Measurements from ENCODE around the gene MRC1. TPM values are rescaled to one million over a fixed set of nuclear protein-coding genes. Genes with fewer than 3 reads are reported as not detected.

Gene MRC1
- total and polyA plus RNA-seq, 2 donors (not counting 3 experiments of a cell fraction or from before 2014, with no cell fraction given): 0.03 to 0.13 TPM

DNA sequence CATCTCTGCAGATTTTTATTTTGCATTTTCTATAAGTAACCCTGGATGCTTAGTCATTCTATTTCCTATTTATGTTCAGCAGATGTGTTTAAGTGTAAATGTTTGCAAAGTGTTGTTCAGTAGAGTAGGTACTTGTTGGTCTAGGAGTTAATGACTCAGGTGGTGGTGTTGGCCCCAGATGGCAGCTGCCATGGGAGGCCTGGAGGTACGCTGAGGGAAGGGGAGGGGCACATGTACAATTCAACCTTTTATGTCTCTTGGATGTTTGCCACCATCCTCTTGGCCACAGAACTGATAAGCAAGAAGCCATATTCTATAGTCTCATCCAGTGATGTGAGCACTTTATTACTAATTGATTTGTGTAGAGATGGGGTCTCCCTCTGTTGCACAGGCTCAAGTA, 74.5 kb downstream of the MRC1 start:
- DNase-seq (ENCODE audit: low read depth, low spot score): no peak

DNA sequence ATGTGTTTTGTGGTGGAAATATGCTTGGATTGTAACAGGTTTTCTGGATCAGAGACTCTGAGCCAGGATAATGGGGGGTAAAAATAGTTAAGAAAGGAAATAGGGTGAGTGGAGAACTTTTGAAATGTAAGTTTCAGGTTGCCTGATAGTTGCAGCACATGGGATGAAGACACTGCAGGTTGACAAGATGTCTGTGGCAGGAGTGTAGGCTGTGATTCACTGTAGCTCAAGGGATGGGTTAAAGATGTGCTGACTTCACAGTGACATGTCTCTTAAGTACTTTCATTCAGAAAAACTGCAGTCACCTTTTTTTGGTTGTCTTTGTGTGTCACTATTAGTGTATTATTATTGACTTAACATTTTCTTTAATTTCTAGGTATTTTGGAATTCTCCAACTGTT, 79.0 kb downstream of the MRC1 start:
- Histone ChIP-seq H3K4me1 (ENCODE audit: control insufficient read depth, extremely low read depth, insufficient read depth, low read length) (no peaks in the 10 kb centered on the region), H3K9me3 (replicated peaks; ENCODE audit: control insufficient read depth, insufficient read depth, low read length) (no peaks in the 10 kb centered on the region), H3K79me2 (ENCODE audit: control insufficient read depth, insufficient read depth, low read length) (no peaks in the 10 kb centered on the region), H3K27ac (ENCODE audit: insufficient read depth, low read depth, low read length) (no peak overlapping the region), H3K36me3 (ENCODE audit: control insufficient read depth in 2 of 2, extremely low read depth in 1 of 2, insufficient read depth in 2 of 2, low read length in 2 of 2) (no peaks in the 10 kb centered on the region), H4K20me1 (replicated peaks; ENCODE audit: control insufficient read depth, extremely low read depth, insufficient read depth, low read length) (no peaks in the 10 kb centered on the region), H3K4me2 (ENCODE audit: insufficient read depth, low read length) (no peak overlapping the region), H3K27me3 (ENCODE audit: control insufficient read depth in 2 of 2, insufficient read depth in 2 of 2, low read length in 2 of 2) (no peaks in the 10 kb centered on the region), H3K9me1 (replicated peaks; ENCODE audit: control insufficient read depth, extremely low read depth, insufficient read depth, low read length) (no peaks in the 10 kb centered on the region), H2AFZ (ENCODE audit: low read depth, low read length) (no peak overlapping the region), H3K9ac (replicated peaks; ENCODE audit: extremely low read depth, insufficient read depth, low read length) (no peak overlapping the region), H3K4me3 (replicated peaks in 1 of 3; ENCODE audit: insufficient read depth in 1 of 3, low read depth in 1 of 3, low read length in 3 of 3) (no peak overlapping the region)
- intact Hi-C loops (cut with micrococcal nuclease): no loop called here
- DNase-seq (ENCODE audit: low read depth, low spot score): no peak
- CTCF ChIA-PET: no interaction called here
- POLR2A ChIA-PET: no interaction called here
- TF ChIP-seq, protein P1, sequence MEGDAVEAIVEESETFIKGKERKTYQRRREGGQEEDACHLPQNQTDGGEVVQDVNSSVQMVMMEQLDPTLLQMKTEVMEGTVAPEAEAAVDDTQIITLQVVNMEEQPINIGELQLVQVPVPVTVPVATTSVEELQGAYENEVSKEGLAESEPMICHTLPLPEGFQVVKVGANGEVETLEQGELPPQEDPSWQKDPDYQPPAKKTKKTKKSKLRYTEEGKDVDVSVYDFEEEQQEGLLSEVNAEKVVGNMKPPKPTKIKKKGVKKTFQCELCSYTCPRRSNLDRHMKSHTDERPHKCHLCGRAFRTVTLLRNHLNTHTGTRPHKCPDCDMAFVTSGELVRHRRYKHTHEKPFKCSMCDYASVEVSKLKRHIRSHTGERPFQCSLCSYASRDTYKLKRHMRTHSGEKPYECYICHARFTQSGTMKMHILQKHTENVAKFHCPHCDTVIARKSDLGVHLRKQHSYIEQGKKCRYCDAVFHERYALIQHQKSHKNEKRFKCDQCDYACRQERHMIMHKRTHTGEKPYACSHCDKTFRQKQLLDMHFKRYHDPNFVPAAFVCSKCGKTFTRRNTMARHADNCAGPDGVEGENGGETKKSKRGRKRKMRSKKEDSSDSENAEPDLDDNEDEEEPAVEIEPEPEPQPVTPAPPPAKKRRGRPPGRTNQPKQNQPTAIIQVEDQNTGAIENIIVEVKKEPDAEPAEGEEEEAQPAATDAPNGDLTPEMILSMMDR (IDR thresholded peaks at IDR 0.05; ENCODE audit: extremely low read depth in 1 of 2, insufficient read depth in 1 of 2, low read depth in 1 of 2, low read length in 2 of 2): no peak
- TF ChIP-seq, protein P2, sequence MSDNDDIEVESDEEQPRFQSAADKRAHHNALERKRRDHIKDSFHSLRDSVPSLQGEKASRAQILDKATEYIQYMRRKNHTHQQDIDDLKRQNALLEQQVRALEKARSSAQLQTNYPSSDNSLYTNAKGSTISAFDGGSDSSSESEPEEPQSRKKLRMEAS (IDR thresholded peaks at IDR 0.05; ENCODE audit: insufficient read depth, insufficient read length): no peak
- TF ChIP-seq FOS (IDR thresholded peaks at IDR 0.05; ENCODE audit: borderline replicate concordance, insufficient read depth, low read length) (no peak), POLR2A (IDR thresholded peaks at IDR 0.05; ENCODE audit: low read depth, low read length) (no peak), EZH2 (IDR thresholded peaks at IDR 0.05; ENCODE audit: borderline replicate concordance, low read depth, low read length, severe bottlenecking) (no peak), GATA2 (IDR thresholded peaks at IDR 0.05; ENCODE audit: insufficient read depth, insufficient read length, low read depth, low read length) (no peak), JUN (IDR thresholded peaks at IDR 0.05; ENCODE audit: borderline replicate concordance, insufficient read depth, insufficient read length, low read depth) (no peak), MYC (IDR thresholded peaks at IDR 0.05; ENCODE audit: low read depth, low read length) (no peak), POLR2AphosphoS5 (IDR thresholded peaks at IDR 0.05; ENCODE audit: insufficient read depth, low read depth, low read length) (no peak)
- dilution Hi-C loops (cut with MboI; ENCODE audit: extremely low pct_ligation_motif_present, low sequenced_read_pairs): no loop called here
- no TSS peak for BruUV-seq (replicated peaks)
- FAIRE-seq: no peak

More for the DNA sequence above, 74.5 kb downstream of the MRC1 start:
- Histone ChIP-seq H2AFZ (ENCODE audit: low read depth, low read length) (no peak overlapping the region), H3K4me2 (ENCODE audit: insufficient read depth, low read length) (no peak overlapping the region), H3K9me3 (replicated peaks; ENCODE audit: control insufficient read depth, insufficient read depth, low read length) (no peaks in the 10 kb centered on the region), H3K4me1 (ENCODE audit: control insufficient read depth, extremely low read depth, insufficient read depth, low read length) (no peaks in the 10 kb centered on the region), H3K9ac (replicated peaks; ENCODE audit: extremely low read depth, insufficient read depth, low read length) (no peak overlapping the region), H3K79me2 (ENCODE audit: control insufficient read depth, insufficient read depth, low read length) (no peaks in the 10 kb centered on the region), H3K27me3 (ENCODE audit: control insufficient read depth in 2 of 2, insufficient read depth in 2 of 2, low read length in 2 of 2) (peaks cover 0 to 2% of the 10 kb centered on the region in 2 experiments), H3K27ac (ENCODE audit: insufficient read depth, low read depth, low read length) (no peak overlapping the region), H4K20me1 (replicated peaks; ENCODE audit: control insufficient read depth, extremely low read depth, insufficient read depth, low read length) (no peaks in the 10 kb centered on the region), H3K36me3 (ENCODE audit: control insufficient read depth in 2 of 2, extremely low read depth in 1 of 2, insufficient read depth in 2 of 2, low read length in 2 of 2) (no peaks in the 10 kb centered on the region), H3K4me3 (replicated peaks in 1 of 3; ENCODE audit: insufficient read depth in 1 of 3, low read depth in 1 of 3, low read length in 3 of 3) (no peak overlapping the region), H3K9me1 (replicated peaks; ENCODE audit: control insufficient read depth, extremely low read depth, insufficient read depth, low read length) (no peaks in the 10 kb centered on the region)
- ChIA-PET POLR2A (no interaction called here), CTCF (no interaction called here)
- BruUV-seq (replicated peaks): no TSS peak
- dilution Hi-C loops (cut with MboI; ENCODE audit: extremely low pct_ligation_motif_present, low sequenced_read_pairs) (no loop called here), intact Hi-C loops (cut with micrococcal nuclease) (no loop called here)
- no peak for FAIRE-seq
- no peak for TF ChIP-seq EZH2 (IDR thresholded peaks at IDR 0.05; ENCODE audit: borderline replicate concordance, low read depth, low read length, severe bottlenecking)
- no peak for TF ChIP-seq JUN (IDR thresholded peaks at IDR 0.05; ENCODE audit: borderline replicate concordance, insufficient read depth, insufficient read length, low read depth)
- TF ChIP-seq, protein P2 (IDR thresholded peaks at IDR 0.05; ENCODE audit: insufficient read depth, insufficient read length): no peak
- no peak for TF ChIP-seq POLR2A (IDR thresholded peaks at IDR 0.05; ENCODE audit: low read depth, low read length)
